ENCODE data around the gene TRMT112. TPM values are rescaled to one million over a fixed set of nuclear protein-coding genes. Genes with fewer than 3 reads are reported as not detected.
"Not testable (repeated sequence)": the region's sequence is repeated elsewhere in the genome, so short reads cannot be mapped to it uniquely, and the experiment has no call there.

TRMT112 gene
- polyA plus RNA-seq, 4 donors = 214 to 270 (median 239) TPM

GRCh38 chr11:64314805-64315561 lies 2.4 kb downstream of the TRMT112 start:
- no peak for DNase-seq (ENCODE audit: low read depth in 4 of 4, low spot score in 3 of 4)

- no peak for DNase-seq (ENCODE audit: low read depth in 4 of 4, low spot score in 3 of 4)
Measured at GRCh38 chr11:64314146-64314804, 3.1 kb downstream of the TRMT112 start.

GRCh38 chr11:64313491-64314145 lies 3.7 kb downstream of the TRMT112 start:
- DNase-seq (ENCODE audit: low read depth in 4 of 4, low spot score in 3 of 4) = no peak

- no peak for DNase-seq (ENCODE audit: low read depth in 4 of 4, low spot score in 3 of 4)
Measured at GRCh38 chr11:64312947-64313346, 4.4 kb downstream of the TRMT112 start.

GRCh38 chr11:64307795-64308194 lies 9.6 kb downstream of the TRMT112 start:
- not testable (repeated sequence) for DNase-seq (ENCODE audit: low read depth in 4 of 4, low spot score in 3 of 4)

- no peak for DNase-seq (ENCODE audit: low read depth in 4 of 4, low spot score in 3 of 4)
Measured at GRCh38 chr11:64306876-64307622, 10.3 kb downstream of the TRMT112 start.

- no peak for DNase-seq (ENCODE audit: low read depth in 4 of 4, low spot score in 3 of 4)
Measured at GRCh38 chr11:64306563-64306875, 10.8 kb downstream of the TRMT112 start.

GRCh38 chr11:64305691-64306562 lies 11.4 kb downstream of the TRMT112 start:
- DNase-seq (ENCODE audit: low read depth in 4 of 4, low spot score in 3 of 4) = no peak

GRCh38 chr11:64305075-64305690 lies 12.2 kb downstream of the TRMT112 start, which contains the start of gene ESRRA:
TSS of gene ESRRA (plus strand) at chr11:64305524. CDS start at chr11:64307180, 1,656 bp downstream.
- DNase-seq (ENCODE audit: low read depth in 4 of 4, low spot score in 3 of 4) = peak; percentile 95 to 97 (median 96)

GRCh38 chr11:64304316-64305072 lies 12.9 kb downstream of the TRMT112 start:
- peak in 3 of 4 donors; percentile 77 to 81 (median 81) for DNase-seq (ENCODE audit: low read depth in 4 of 4, low spot score in 3 of 4)

- DNase-seq (ENCODE audit: low read depth in 4 of 4, low spot score in 3 of 4) = no peak
Measured at GRCh38 chr11:64304032-64304315, 13.4 kb downstream of the TRMT112 start.

GRCh38 chr11:64303109-64304031 lies 14.0 kb downstream of the TRMT112 start:
- DNase-seq (ENCODE audit: low read depth in 4 of 4, low spot score in 3 of 4) = no peak

- DNase-seq (ENCODE audit: low read depth in 4 of 4, low spot score in 3 of 4) = no peak
Measured at GRCh38 chr11:64299847-64300648, 17.3 kb downstream of the TRMT112 start, which contains the start of gene CATSPERZ. TSS of gene CATSPERZ (plus strand) at chr11:64300358. CDS start at chr11:64300411, 53 bp downstream.

GRCh38 chr11:64298966-64299846 lies 18.2 kb downstream of the TRMT112 start:
- no peak for DNase-seq (ENCODE audit: low read depth in 4 of 4, low spot score in 3 of 4)

GRCh38 chr11:64297699-64298358 lies 19.5 kb downstream of the TRMT112 start:
- no peak for DNase-seq (ENCODE audit: low read depth in 4 of 4, low spot score in 3 of 4)
